ENCODE results near the gene BOD1L1.

Gene BOD1L1

GRCh38 chr4:13548059-13548983 is 79.2 kb downstream of the BOD1L1 start:
- DNase-seq (ENCODE audit: low read depth), result no peak
- H3K4me3 ChIP-seq (ENCODE audit: low read length), result no peak overlapping the region
- TF ChIP-seq, protein P1, sequence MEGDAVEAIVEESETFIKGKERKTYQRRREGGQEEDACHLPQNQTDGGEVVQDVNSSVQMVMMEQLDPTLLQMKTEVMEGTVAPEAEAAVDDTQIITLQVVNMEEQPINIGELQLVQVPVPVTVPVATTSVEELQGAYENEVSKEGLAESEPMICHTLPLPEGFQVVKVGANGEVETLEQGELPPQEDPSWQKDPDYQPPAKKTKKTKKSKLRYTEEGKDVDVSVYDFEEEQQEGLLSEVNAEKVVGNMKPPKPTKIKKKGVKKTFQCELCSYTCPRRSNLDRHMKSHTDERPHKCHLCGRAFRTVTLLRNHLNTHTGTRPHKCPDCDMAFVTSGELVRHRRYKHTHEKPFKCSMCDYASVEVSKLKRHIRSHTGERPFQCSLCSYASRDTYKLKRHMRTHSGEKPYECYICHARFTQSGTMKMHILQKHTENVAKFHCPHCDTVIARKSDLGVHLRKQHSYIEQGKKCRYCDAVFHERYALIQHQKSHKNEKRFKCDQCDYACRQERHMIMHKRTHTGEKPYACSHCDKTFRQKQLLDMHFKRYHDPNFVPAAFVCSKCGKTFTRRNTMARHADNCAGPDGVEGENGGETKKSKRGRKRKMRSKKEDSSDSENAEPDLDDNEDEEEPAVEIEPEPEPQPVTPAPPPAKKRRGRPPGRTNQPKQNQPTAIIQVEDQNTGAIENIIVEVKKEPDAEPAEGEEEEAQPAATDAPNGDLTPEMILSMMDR (conservative IDR thresholded peaks at IDR 0.05; ENCODE audit: low read length), result no peak

DNA sequence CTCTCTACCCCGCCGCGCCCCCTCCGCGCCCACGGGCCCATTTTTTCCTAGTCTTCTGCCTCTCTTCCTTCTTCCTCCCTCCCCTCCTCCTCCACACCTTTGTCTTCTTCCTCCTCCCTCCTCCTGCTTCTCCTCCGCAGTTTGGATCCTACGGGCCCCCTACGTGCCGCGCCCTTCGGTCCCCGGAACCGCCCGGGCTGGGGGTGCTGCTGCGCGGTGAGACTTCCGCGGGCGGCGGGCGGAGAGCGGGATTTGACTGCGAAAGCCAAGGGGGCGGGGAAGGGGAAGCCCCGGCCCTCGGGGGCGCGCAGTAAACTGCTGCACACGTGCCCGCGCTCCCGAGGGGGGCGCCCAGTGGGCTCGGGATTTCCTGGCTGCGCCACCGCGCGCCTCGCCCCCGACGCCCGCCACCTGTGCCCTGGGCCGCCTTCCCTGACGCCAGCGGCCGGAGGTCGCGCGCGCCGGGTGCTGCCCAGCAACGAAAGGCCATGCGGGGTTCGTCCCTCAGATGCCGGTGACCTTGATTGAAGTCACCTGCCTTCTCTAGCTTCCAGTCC is 80.0 kb downstream of the BOD1L1 start:
- no peak for DNase-seq (ENCODE audit: low read depth)
- H3K4me3 ChIP-seq (ENCODE audit: low read length), result no peak overlapping the region
- TF ChIP-seq, protein P1 (conservative IDR thresholded peaks at IDR 0.05; ENCODE audit: low read length), result no peak

- TF ChIP-seq, protein P1 (conservative IDR thresholded peaks at IDR 0.05; ENCODE audit: low read length), result no peak
- no peak for DNase-seq (ENCODE audit: low read depth)
- H3K4me3 ChIP-seq (ENCODE audit: low read length), result no peak overlapping the region
Observed at GRCh38 chr4:13546941-13547484, 80.5 kb downstream of the BOD1L1 start.

DNA sequence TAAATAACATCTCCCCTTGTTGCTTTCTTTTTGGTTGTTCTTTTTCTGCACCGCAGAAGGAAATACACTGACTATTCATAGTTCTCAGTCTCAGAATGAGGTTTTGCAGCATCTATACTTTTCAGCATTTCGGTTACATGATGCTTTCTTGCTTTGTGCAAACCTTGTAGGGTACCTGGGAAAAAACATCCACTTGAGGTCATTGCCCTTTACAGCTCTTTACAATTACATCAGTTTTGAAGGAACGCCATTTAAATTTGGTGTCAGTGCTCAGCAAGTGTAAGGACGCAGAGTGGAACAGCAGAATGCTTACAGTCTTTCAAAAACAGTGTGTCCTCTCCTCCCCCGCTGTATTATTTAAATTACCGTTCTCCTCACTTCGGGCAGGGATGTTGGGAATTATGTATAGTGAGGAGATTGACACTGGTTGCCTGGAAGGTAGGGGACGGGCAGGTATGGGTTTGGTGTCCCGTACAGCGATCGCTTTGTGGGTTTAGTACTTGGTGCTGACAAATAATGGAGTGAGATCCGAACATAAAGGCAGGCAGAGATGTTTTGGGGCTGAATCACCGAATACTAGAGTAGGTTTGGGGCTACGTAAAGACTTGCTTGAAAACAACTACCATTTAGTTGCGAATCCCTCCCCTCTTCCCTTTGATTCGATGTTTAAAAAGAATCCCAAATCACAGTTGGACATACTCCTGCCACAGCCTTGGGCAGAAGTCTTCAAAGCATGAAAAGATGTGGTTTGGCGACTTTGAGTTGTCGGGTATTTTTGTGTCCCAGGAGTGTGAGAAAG is 81.2 kb downstream of the BOD1L1 start:
- no peak for DNase-seq (ENCODE audit: low read depth)
- H3K4me3 ChIP-seq (ENCODE audit: low read length), result no peak overlapping the region
- TF ChIP-seq, protein P1 (conservative IDR thresholded peaks at IDR 0.05; ENCODE audit: low read length), result no peak

- H3K4me3 ChIP-seq (ENCODE audit: low read length), result no peak overlapping the region
- TF ChIP-seq, protein P1 (conservative IDR thresholded peaks at IDR 0.05; ENCODE audit: low read length), result no peak
- no peak for DNase-seq (ENCODE audit: low read depth)
Observed at GRCh38 chr4:13545394-13545808, 82.1 kb downstream of the BOD1L1 start.

- peak overlapping the region; percentile 58 for H3K4me3 ChIP-seq (ENCODE audit: low read length)
- TF ChIP-seq, protein P1 (conservative IDR thresholded peaks at IDR 0.05; ENCODE audit: low read length), result no peak
- peak; percentile 33 for DNase-seq (ENCODE audit: low read depth)
Observed at GRCh38 chr4:13544606-13545393, 82.7 kb downstream of the BOD1L1 start.

All from AG10803 (cell line).